ENCODE measurements around the gene SLC29A4. TPM values are rescaled to one million over a fixed set of nuclear protein-coding genes. Genes with fewer than 3 reads are reported as not detected.

The SLC29A4 gene
- total RNA-seq, 4 donors from 2014 or later = 2.2 to 7.3 (median 5.2) TPM

DNA sequence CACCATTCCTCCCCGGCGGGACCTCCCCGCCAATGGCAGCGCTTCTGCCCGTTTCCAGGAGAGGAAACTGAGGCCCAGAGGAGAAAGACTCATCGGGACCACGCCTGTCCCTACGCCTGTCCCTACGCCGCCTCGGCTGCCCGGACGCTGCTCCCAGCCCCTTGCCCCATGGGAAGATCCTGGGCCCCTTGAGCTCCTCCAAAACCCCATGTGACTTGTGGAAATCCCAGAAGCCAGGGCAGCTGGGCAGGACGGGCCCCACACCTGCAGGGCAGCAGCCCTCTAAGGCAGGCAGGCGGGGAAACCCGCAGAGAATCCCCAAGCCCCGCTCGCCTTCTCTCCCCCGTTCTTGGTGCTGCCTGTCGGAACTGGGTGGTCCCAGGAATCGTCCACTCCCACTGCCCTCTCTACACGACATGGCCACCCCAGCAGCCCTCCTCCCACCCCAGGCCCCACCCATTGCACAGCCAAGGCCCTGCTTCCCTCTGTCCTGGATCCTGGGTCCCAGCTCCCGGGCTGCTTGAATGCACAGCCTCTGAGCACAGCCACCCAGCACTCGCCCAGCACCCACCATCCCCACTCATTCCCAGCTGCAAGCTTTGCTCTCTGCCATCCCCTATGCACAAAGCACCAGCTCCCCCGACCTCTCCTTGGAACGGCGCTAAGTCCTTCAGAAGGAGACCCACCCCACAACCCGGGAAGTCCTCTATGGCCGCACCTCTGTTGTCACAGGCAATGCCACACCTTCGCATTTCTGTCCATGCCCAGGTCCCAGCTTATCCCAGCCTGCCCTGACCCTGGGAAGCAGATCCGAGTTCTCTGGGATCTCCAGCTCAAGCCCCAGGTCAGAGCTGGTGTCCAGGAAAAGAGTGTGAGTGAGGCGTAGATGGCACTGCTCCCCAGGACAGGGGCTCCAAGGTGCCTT is 50.6 kb downstream of the SLC29A4 start:
- H3K27ac ChIP-seq = no peak overlapping the region
- peaks cover 87% of the 10 kb centered on the region for H3K36me3 ChIP-seq
- H3K4me1 ChIP-seq = no peaks in the 10 kb centered on the region
- no peak for DNase-seq (ENCODE audit: low spot score in 2 of 2)
- TF ChIP-seq, protein P1, sequence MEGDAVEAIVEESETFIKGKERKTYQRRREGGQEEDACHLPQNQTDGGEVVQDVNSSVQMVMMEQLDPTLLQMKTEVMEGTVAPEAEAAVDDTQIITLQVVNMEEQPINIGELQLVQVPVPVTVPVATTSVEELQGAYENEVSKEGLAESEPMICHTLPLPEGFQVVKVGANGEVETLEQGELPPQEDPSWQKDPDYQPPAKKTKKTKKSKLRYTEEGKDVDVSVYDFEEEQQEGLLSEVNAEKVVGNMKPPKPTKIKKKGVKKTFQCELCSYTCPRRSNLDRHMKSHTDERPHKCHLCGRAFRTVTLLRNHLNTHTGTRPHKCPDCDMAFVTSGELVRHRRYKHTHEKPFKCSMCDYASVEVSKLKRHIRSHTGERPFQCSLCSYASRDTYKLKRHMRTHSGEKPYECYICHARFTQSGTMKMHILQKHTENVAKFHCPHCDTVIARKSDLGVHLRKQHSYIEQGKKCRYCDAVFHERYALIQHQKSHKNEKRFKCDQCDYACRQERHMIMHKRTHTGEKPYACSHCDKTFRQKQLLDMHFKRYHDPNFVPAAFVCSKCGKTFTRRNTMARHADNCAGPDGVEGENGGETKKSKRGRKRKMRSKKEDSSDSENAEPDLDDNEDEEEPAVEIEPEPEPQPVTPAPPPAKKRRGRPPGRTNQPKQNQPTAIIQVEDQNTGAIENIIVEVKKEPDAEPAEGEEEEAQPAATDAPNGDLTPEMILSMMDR (IDR thresholded peaks at IDR 0.05) = no peak
- TF ChIP-seq POLR2AphosphoS5 (IDR thresholded peaks at IDR 0.05) = no peak
- TF ChIP-seq EP300 (IDR thresholded peaks at IDR 0.05) = no peak
- no peak for TF ChIP-seq POLR2A (IDR thresholded peaks at IDR 0.05)
- WGBS = 90% methylated on average over 28 of the region's 32 CpGs
- H3K27me3 ChIP-seq = no peaks in the 10 kb centered on the region
- peaks cover 4% of the 10 kb centered on the region for H3K9me3 ChIP-seq
- no peak overlapping the region for H3K4me3 ChIP-seq

DNA sequence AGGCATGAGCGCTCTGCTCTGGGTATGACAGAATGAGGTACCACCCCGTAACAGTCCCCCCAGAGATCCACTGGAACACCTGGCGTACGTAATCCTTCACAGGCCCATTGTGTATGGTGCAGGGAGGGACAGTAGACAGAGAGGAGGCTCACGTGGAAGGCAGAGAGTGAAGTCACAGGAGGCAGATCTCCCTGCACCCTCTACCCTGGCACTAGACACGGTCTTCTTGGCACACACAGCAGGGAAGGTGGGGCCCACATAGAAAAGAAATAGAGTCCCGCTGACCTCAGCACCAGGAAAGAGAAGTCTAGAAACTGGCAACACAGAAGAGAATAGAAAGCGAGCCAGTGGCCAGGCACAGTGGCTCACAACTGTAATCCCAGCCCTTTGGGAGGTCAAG is 51.9 kb downstream of the SLC29A4 start:
- WGBS = 77% methylated on average over 4 of the region's 8 CpGs
- Histone ChIP-seq H3K9me3 (peaks cover 4% of the 10 kb centered on the region), H3K27ac (no peak overlapping the region), H3K27me3 (no peaks in the 10 kb centered on the region), H3K4me1 (no peaks in the 10 kb centered on the region), H3K4me3 (no peak overlapping the region), H3K36me3 (peaks cover 93% of the 10 kb centered on the region)
- TF ChIP-seq, protein P1 (IDR thresholded peaks at IDR 0.05) = no peak
- no peak for TF ChIP-seq POLR2AphosphoS5 (IDR thresholded peaks at IDR 0.05)
- no peak for DNase-seq (ENCODE audit: low spot score in 2 of 2)

DNA sequence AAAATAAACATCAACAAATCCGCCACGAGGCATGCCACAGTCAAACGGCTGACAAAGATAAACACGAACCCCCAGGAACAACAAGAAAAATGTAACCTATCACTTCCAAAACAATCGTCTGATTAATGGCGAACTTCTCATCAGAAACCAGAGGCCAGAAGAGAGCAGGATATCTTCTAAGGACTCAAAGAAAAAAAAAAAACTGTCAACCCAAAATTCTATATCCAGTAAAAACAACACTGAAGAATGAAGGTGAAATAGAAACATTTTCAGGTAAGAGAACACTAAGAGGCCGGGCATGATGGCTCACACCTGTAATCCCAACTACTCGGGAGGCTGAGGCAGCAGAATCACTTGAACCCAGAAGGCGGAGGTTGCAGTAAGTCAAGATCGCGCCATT is 54.3 kb downstream of the SLC29A4 start:
- Histone ChIP-seq H3K9me3 (peaks cover 4% of the 10 kb centered on the region), H3K27me3 (no peaks in the 10 kb centered on the region), H3K4me3 (no peak overlapping the region), H3K27ac (no peak overlapping the region), H3K36me3 (peaks cover 94% of the 10 kb centered on the region), H3K4me1 (no peaks in the 10 kb centered on the region)
- TF ChIP-seq, protein P1 (IDR thresholded peaks at IDR 0.05) = no peak
- TF ChIP-seq EP300 (IDR thresholded peaks at IDR 0.05) (no peak), POLR2AphosphoS5 (IDR thresholded peaks at IDR 0.05) (no peak), POLR2A (IDR thresholded peaks at IDR 0.05) (no peak)
- 93% methylated on average over 11 of the region's 11 CpGs for WGBS
- DNase-seq (ENCODE audit: low spot score in 2 of 2) = no peak

DNA sequence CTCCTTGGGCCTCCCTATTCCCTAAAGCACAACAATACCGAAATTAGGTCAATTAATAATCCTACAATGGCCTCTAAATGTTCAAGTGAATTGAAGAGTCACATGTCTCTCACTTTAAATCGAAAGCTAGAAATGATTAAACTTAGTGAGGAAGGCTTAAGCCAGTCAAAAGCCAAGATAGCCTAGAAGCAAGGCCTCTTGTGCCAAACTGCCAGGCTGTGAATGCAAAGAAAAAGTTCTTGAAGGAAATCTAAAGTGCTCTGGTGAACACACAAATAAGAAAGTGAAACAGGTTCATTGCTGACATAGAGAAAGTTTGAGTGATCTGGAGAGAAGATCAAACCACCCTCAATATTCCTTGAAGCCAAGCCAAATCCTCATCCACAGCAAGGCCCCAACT is 57.2 kb downstream of the SLC29A4 start:
- DNase-seq (ENCODE audit: low spot score in 2 of 2) = no peak
- Histone ChIP-seq H3K27me3 (no peaks in the 10 kb centered on the region), H3K36me3 (peaks cover 97% of the 10 kb centered on the region), H3K9me3 (peaks cover 4% of the 10 kb centered on the region), H3K4me3 (no peak overlapping the region), H3K4me1 (no peaks in the 10 kb centered on the region), H3K27ac (no peak overlapping the region)
- WGBS = 91% methylated on average over 2 of the region's 2 CpGs
- TF ChIP-seq POLR2AphosphoS5 (IDR thresholded peaks at IDR 0.05) (no peak), POLR2A (IDR thresholded peaks at IDR 0.05) (no peak), EP300 (IDR thresholded peaks at IDR 0.05) (no peak)
- TF ChIP-seq, protein P1 (IDR thresholded peaks at IDR 0.05) = no peak

DNA sequence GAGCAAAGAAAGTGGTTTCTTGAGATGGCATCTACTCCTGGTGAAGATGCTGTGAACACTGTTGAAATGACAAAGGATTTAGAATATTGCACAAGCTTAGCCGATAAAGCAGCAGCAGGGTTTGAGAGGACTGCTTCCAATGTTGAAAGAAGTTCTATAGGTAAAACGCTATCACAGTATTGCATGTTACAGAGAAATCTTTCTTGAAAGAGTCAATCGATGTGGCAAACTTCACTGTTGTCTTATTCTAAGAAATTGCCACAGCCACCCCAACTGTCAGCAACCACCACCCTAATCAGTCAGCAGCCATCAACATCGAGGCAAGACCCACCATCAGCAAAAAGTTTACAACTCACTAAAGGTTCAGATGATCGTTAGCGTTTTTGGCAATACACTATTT is 59.9 kb downstream of the SLC29A4 start:
- WGBS = 93% methylated on average over 6 of the region's 6 CpGs
- H3K36me3 ChIP-seq = peaks cover 96% of the 10 kb centered on the region
- no peak overlapping the region for H3K27ac ChIP-seq
- no peaks in the 10 kb centered on the region for H3K9me3 ChIP-seq
- no peak overlapping the region for H3K4me3 ChIP-seq
- TF ChIP-seq POLR2AphosphoS5 (IDR thresholded peaks at IDR 0.05) = no peak
- TF ChIP-seq EP300 (IDR thresholded peaks at IDR 0.05) = no peak
- TF ChIP-seq, protein P1 (IDR thresholded peaks at IDR 0.05) = no peak
- TF ChIP-seq POLR2A (IDR thresholded peaks at IDR 0.05) = no peak
- no peaks in the 10 kb centered on the region for H3K27me3 ChIP-seq
- H3K4me1 ChIP-seq = no peaks in the 10 kb centered on the region
- DNase-seq (ENCODE audit: low spot score in 2 of 2) = no peak

Data from suprapubic skin (tissue), 4 donors.